ENCODE results near the gene HACL1. TPM values are rescaled to one million over a fixed set of nuclear protein-coding genes. Genes with fewer than 3 reads are reported as not detected.

Gene HACL1
- total and polyA plus RNA-seq, 2 donors (not counting 1 experiment from before 2014, with no cell fraction given), result 20.8 to 38.7 TPM

- no peaks in the 10 kb centered on the region for H3K4me1 Mint-ChIP-seq
- no peaks in the 10 kb centered on the region for H3K9me3 Mint-ChIP-seq (ENCODE audit: insufficient read depth)
- Histone ChIP-seq H3K4me3 (ENCODE audit: control extremely low read depth in 1 of 5, extremely low read depth in 1 of 5, insufficient read depth in 1 of 5, low read depth in 2 of 5, low read length in 4 of 5) (no peak overlapping the region), H3K4me1 (ENCODE audit: control insufficient read depth in 2 of 2, insufficient read depth in 2 of 2, low read length in 2 of 2) (peaks cover 7 to 9% of the 10 kb centered on the region in 2 donors), H3K9me3 (ENCODE audit: control extremely low read depth in 1 of 3, control insufficient read depth in 2 of 3, insufficient read depth in 1 of 3, low read length in 2 of 3) (no peaks in the 10 kb centered on the region), H3K27me3 (replicated peaks in 1 of 4; ENCODE audit: control extremely low read depth in 1 of 4, control insufficient read depth in 3 of 4, insufficient read depth in 4 of 4, low read length in 3 of 4) (peaks cover 0 to 14% (median 4%) of the 10 kb centered on the region in 4 experiments), H3K4me2 (replicated peaks; ENCODE audit: low read depth, low read length, poor library complexity, severe bottlenecking) (no peak overlapping the region), H4K20me1 (ENCODE audit: control insufficient read depth, insufficient read depth, low read length, poor library complexity, severe bottlenecking) (no peaks in the 10 kb centered on the region), H3K27ac (ENCODE audit: low read length in 2 of 2) (no peak overlapping the region), H3K79me2 (ENCODE audit: control insufficient read depth, insufficient read depth, low read length) (no peaks in the 10 kb centered on the region), H3K36me3 (replicated peaks in 1 of 2; ENCODE audit: control extremely low read depth in 1 of 2, control insufficient read depth in 1 of 2, extremely low read depth in 1 of 2, insufficient read depth in 2 of 2, low read length in 1 of 2) (no peaks in the 10 kb centered on the region), H2AFZ (ENCODE audit: insufficient read depth, low read depth, low read length, poor library complexity, severe bottlenecking) (no peak overlapping the region), H3K9ac (ENCODE audit: low read length) (no peak overlapping the region)
- POLR2A ChIA-PET, result no interaction called here
- no peak overlapping the region for H3K27ac Mint-ChIP-seq
- peaks cover 5% of the 10 kb centered on the region for H3K27me3 Mint-ChIP-seq
- DNase-seq, result no peak
- ATAC-seq (ENCODE audit: low read depth), result no peak
- intact Hi-C loops (cut with micrococcal nuclease), result no loop called here
- TF ChIP-seq EZH2 (IDR thresholded peaks at IDR 0.05; ENCODE audit: borderline replicate concordance, insufficient read depth, low read depth, low read length, poor library complexity, severe bottlenecking), result no peak
- TF ChIP-seq CTCF (IDR thresholded peaks at IDR 0.05), result no peak
- WGBS (ENCODE audit: insufficient coverage), result 58% methylated on average over 2 of the region's 3 CpGs
- CTCF ChIA-PET, result no interaction called here
- no peak overlapping the region for H3K4me3 Mint-ChIP-seq
These were observed 81.2 kb downstream of the HACL1 start for GRCh38 chr3:15520185-15520584.

GRCh38 chr3:15519096-15519495 lies 82.3 kb downstream of the HACL1 start:
- TF ChIP-seq CTCF (IDR thresholded peaks at IDR 0.05), result no peak
- TF ChIP-seq EZH2 (IDR thresholded peaks at IDR 0.05; ENCODE audit: borderline replicate concordance, insufficient read depth, low read depth, low read length, poor library complexity, severe bottlenecking), result no peak
- Mint-ChIP-seq H3K27me3 (peaks cover 5% of the 10 kb centered on the region), H3K4me1 (no peaks in the 10 kb centered on the region), H3K4me3 (no peak overlapping the region), H3K27ac (no peak overlapping the region), H3K9me3 (ENCODE audit: insufficient read depth) (no peaks in the 10 kb centered on the region)
- Histone ChIP-seq H3K4me3 (ENCODE audit: control extremely low read depth in 1 of 5, extremely low read depth in 1 of 5, insufficient read depth in 1 of 5, low read depth in 2 of 5, low read length in 4 of 5) (no peak overlapping the region), H3K79me2 (ENCODE audit: control insufficient read depth, insufficient read depth, low read length) (no peaks in the 10 kb centered on the region), H3K4me1 (ENCODE audit: control insufficient read depth in 2 of 2, insufficient read depth in 2 of 2, low read length in 2 of 2) (peaks cover 7 to 9% of the 10 kb centered on the region in 2 donors), H3K36me3 (replicated peaks in 1 of 2; ENCODE audit: control extremely low read depth in 1 of 2, control insufficient read depth in 1 of 2, extremely low read depth in 1 of 2, insufficient read depth in 2 of 2, low read length in 1 of 2) (no peaks in the 10 kb centered on the region), H2AFZ (ENCODE audit: insufficient read depth, low read depth, low read length, poor library complexity, severe bottlenecking) (no peak overlapping the region), H3K9me3 (ENCODE audit: control extremely low read depth in 1 of 3, control insufficient read depth in 2 of 3, insufficient read depth in 1 of 3, low read length in 2 of 3) (no peaks in the 10 kb centered on the region), H4K20me1 (ENCODE audit: control insufficient read depth, insufficient read depth, low read length, poor library complexity, severe bottlenecking) (no peaks in the 10 kb centered on the region), H3K27me3 (replicated peaks in 1 of 4; ENCODE audit: control extremely low read depth in 1 of 4, control insufficient read depth in 3 of 4, insufficient read depth in 4 of 4, low read length in 3 of 4) (peaks cover 0 to 14% (median 4%) of the 10 kb centered on the region in 4 experiments), H3K27ac (ENCODE audit: low read length in 2 of 2) (no peak overlapping the region), H3K9ac (ENCODE audit: low read length) (no peak overlapping the region), H3K4me2 (replicated peaks; ENCODE audit: low read depth, low read length, poor library complexity, severe bottlenecking) (no peak overlapping the region)
- intact Hi-C loops (cut with micrococcal nuclease), result no loop called here
- CTCF ChIA-PET, result no interaction called here
- ATAC-seq (ENCODE audit: low read depth), result no peak
- POLR2A ChIA-PET, result no interaction called here
- WGBS (ENCODE audit: insufficient coverage), result 96% methylated on average over 3 of the region's 4 CpGs
- no peak for DNase-seq

Measured in B cell (primary cell).